Dedifferentiated amniotic fluid mesenchymal stem cell (primary cell): ENCODE data around the gene DKKL1.
"Not testable (repeated sequence)": the region's sequence is repeated elsewhere in the genome, so short reads cannot be mapped to it uniquely, and the experiment has no call there.

ENCODE experiments used
- DNase-seq: peaks from one replicate; pipeline ENCODE4 v3.0.0-alpha.2; 2016; ENCODE audit errors: extremely low spot score

Gene DKKL1

DNA sequence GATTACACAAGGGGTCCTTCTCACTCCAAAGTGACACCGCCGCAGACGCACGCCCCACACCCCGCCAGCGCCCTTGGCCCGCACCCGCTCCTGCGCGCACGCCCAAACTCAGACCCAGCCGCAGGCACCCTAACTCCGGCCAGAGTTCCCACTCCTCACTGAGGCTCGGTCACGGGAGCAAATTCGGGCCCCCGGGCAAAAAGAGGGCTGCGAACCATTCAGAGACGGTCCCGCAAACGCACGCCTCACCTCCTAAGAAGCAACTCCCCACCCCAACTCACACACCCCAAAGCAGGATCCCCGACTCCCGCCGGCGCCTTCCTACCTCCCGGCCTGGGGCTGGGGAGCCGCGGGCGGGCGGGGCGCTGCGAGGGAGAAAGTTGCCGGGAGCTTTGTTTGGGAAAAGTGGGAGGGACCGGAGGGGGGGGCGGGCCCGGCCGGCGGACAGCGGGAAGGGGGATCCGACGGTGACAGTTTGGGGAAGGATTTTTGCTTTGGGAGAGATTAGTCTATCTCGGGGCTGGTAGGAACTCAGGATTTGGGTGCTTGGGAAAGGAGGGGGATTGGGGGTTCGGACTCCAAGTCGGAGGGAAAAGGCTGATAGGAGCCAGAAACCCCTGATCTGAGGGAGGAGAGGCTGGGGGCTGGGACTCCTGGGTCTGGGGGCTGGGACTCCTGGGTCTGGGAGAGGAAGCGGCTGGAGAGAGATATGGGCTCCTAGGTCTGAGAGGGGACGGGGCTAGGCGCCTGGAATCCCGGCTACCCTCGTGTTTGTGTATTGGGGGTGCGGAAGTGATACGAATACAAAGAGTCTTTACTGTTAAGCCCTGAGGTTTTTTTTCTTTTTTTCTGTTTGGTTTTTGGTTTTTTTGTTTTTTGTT is 1.4 kb upstream of the DKKL1 start, which contains the start of gene TEAD2:
TSS of gene TEAD2 (minus strand) at position 369 of the 881 bp plus-strand sequence. CDS start 2,341 bp downstream, outside the sequence.
- DNase-seq = peak; percentile 39

- DNase-seq = peak; percentile 16
Observed at GRCh38 chr19:49362929-49363267, 779 bp upstream of the DKKL1 start.

- no peak for DNase-seq
Observed at GRCh38 chr19:49364083-49364737, 533 bp downstream of the DKKL1 start.

- DNase-seq = no peak
Observed at GRCh38 chr19:49366110-49366509, 2.4 kb downstream of the DKKL1 start.

GRCh38 chr19:49368711-49369358 is 5.2 kb downstream of the DKKL1 start:
- no peak for DNase-seq

- no peak for DNase-seq
Observed at GRCh38 chr19:49371184-49371583, 7.5 kb downstream of the DKKL1 start.

- DNase-seq = not testable (repeated sequence)
Observed at GRCh38 chr19:49373174-49373573, 9.5 kb downstream of the DKKL1 start.

GRCh38 chr19:49374665-49375434 is 11.2 kb downstream of the DKKL1 start:
- DNase-seq = no peak

GRCh38 chr19:49378512-49378911 is 14.8 kb downstream of the DKKL1 start:
- no peak for DNase-seq

- DNase-seq = no peak
Observed at GRCh38 chr19:49380391-49380790, 16.7 kb downstream of the DKKL1 start.

GRCh38 chr19:49382639-49383038 is 19.0 kb downstream of the DKKL1 start:
- no peak for DNase-seq

DNA sequence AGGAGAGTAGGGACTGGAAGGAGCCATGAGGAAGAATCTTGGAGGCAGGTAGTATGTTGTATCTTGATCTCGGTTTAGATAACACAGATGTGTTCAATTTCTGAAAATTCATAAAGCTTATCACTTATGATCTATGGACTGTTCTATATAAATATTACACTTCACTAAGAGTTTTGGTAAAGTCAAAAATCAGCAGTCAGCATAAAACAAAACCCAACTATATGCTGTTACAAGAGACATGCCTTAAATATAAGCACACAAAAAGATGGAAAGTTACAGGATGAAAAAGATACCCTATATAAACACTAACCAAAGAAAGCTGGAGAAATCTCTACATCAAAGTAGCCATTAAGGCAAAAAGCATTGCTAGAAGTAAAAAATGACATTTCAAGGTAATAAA is 19.9 kb downstream of the DKKL1 start:
- DNase-seq = no peak

DNA sequence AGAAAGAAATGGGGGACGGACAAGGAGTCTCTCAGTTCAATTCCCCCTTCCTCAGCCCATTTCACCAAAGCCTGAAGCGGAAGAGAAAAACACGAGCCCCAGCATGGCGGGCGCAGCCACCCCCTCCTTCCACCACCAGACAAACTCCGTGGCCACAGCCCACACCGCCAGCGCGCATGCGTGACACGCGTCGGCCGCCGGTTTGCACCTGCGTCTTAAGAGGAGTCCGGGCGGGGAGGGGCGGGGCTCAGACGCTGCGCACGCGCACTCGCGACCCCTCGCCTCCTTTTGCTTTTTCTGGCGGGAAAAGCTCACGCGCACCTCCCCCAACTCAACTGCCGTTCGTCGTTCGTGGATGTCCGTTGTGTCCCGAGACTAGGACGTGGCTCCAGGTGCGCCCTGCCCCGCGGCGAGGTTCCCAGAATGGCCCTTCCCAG is 24.3 kb downstream of the DKKL1 start, which contains the start of gene KASH5:
TSS of gene KASH5 (plus strand) at position 314 of the 437 bp plus-strand sequence. CDS start 2,635 bp downstream, outside the sequence.
- no peak for DNase-seq

GRCh38 chr19:49389406-49389805 is 25.7 kb downstream of the DKKL1 start:
- no peak for DNase-seq

DNA sequence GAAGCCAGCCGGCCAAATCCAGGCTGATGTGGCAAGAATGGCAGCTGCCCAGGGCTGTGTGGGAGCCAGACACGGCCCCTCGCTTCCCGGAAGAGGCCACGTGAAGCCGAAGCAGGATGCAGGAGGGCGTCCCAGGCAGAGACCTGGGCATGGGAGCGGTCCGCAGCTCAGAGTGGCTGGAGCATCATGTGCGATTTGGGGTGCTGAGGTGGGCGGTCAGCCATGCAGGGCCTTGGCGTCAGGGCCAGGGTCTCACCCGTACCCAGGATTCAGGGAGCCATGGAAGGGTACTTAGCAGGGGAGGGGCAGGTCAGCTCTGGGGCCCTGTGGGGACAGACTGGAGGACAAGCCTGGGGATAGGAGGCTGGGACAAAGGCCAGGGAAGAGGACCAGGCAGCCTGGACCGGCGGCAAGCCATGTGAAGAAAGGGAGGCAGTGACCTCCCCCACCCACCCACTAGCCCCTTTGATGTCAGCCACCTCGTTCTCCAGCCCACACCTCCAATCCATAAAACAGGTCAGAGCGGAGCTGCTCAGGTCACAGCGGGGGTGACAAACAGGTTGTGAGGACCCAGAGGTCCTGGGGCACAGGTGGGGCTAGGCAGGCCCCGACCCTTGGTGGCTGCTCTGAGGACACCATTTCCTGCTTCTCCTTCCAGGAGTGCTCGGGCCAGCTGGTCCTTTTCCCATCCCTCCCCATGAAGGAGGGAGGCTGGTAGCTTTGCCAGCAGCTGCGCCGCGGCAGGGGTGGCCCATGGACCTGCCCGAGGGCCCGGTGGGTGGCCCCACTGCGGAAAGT is 26.7 kb downstream of the DKKL1 start:
- DNase-seq = no peak

- no peak for DNase-seq
Observed at GRCh38 chr19:49390929-49391359, 27.3 kb downstream of the DKKL1 start.

DNA sequence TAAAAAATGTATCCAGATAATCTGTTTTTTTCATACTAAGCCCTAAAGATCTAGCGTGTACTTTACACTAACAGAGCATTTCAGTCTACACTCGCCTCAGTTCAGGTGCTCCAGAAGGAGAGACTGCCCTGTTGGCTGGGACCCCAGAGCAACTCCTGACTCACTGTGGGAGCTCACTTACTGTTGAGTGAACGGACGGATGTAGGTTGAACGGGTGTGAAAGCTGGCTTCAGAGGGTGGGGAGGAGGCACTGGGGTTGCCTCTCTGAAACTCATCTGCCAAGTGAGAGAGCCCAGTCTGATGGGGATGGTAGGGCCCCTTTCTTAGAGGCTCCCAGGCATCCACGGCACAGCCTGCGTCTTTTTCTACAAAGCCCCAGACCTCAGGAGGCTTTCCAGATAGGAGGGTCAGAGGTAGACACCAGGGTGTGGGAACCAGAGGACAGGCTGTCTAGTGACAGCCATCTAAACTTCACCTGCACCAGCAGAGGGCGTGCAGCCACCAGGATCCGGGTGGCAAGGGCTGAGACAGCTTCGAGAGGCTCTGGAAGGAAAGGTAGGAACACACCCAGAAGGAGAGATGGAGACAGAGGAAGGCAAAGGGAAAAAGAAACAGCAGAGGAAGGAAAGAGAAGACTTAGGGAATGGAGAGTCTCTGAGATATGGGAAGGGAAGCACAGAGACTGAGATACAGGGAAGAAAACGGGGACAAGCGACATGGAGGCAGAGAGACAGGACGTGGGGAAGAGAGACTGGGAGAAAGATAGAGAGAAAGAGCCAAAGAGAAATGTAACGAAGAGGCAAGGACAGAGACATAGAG is 28.1 kb downstream of the DKKL1 start:
- DNase-seq = peak; percentile 61

GRCh38 chr19:49393881-49394280 is 30.2 kb downstream of the DKKL1 start:
- DNase-seq = no peak

DNA sequence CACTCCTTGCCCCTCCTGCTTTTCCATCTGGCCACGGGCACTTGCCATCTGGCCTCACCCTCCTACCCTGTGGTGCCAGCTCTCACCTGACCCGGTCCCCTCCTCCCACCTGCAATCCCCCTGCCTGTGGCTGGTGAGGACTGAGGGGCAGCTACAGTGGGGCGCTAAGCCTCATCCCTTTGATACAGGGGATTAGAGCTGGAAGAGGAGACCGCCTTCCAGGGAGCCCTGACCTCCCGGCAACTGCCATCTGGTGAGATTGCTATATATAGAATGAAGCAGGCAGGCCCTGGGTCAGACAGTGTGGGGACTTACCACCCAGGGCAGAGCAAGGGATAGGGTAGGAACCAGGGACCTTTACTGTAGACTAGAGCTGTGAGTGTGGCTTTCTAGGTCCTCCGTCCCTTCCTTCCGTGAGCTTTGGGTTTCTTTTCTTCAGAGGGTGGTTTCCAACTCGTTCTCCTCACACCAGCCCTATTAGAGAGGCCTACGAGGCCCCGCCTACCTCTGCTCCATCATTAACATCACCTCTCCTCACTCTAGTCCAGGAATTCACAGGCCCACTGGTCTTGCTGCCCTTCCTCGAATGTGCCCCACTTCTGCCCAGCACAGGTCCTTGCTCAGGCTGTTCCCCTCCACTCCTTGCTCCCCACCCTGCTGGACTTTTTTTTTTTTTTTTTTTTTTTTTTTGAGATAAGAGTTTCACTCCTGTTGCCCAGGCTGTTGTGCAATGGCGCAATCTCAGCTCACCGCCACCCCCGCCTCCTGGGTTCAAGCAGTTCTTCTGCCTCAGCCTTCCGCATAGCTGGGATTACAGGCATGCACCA is 32.1 kb downstream of the DKKL1 start:
- DNase-seq = no peak
